IPS-NIHi7 (cell line): ENCODE results near the gene NTRK2.

Source experiments
- DNase-seq: peaks from one replicate; pipeline ENCODE4 v3.0.0; 2012; ENCODE audit warnings: mixed read lengths; ENCODE audit errors: extremely low spot score

Gene NTRK2

GRCh38 chr9:84937180-84937579 lies 267.7 kb downstream of the NTRK2 start:
- peak; percentile 79 for DNase-seq

- no peak for DNase-seq
Measured at GRCh38 chr9:84937581-84937980, 268.1 kb downstream of the NTRK2 start.

GRCh38 chr9:84939774-84940173 lies 270.2 kb downstream of the NTRK2 start:
- no peak for DNase-seq

GRCh38 chr9:84940294-84940693 lies 270.8 kb downstream of the NTRK2 start:
- DNase-seq, result no peak

- DNase-seq, result no peak
Measured at GRCh38 chr9:84941792-84942191, 272.3 kb downstream of the NTRK2 start.

GRCh38 chr9:84943482-84944050 lies 274.0 kb downstream of the NTRK2 start:
- no peak for DNase-seq

GRCh38 chr9:84945878-84946538 lies 276.5 kb downstream of the NTRK2 start:
- DNase-seq, result no peak

- DNase-seq, result no peak
Measured at GRCh38 chr9:84947412-84947972, 278.0 kb downstream of the NTRK2 start.

GRCh38 chr9:84949258-84949657 lies 279.7 kb downstream of the NTRK2 start:
- no peak for DNase-seq

GRCh38 chr9:84949971-84950370 lies 280.4 kb downstream of the NTRK2 start:
- no peak for DNase-seq

- DNase-seq, result no peak
Measured at GRCh38 chr9:84950879-84951811, 281.6 kb downstream of the NTRK2 start.

GRCh38 chr9:84953252-84953773 lies 283.8 kb downstream of the NTRK2 start:
- DNase-seq, result no peak

GRCh38 chr9:84953797-84954705 lies 284.5 kb downstream of the NTRK2 start:
- DNase-seq, result peak; percentile 95

GRCh38 chr9:84955155-84955554 lies 285.6 kb downstream of the NTRK2 start:
- no peak for DNase-seq

- no peak for DNase-seq
Measured at GRCh38 chr9:84955971-84956370, 286.4 kb downstream of the NTRK2 start.

- no peak for DNase-seq
Measured at GRCh38 chr9:84959339-84959738, 289.8 kb downstream of the NTRK2 start.

GRCh38 chr9:84966876-84967830 lies 297.6 kb downstream of the NTRK2 start:
- peak; percentile 87 for DNase-seq

- no peak for DNase-seq
Measured at GRCh38 chr9:84969084-84969483, 299.6 kb downstream of the NTRK2 start.

GRCh38 chr9:84969736-84970135 lies 300.2 kb downstream of the NTRK2 start:
- no peak for DNase-seq

GRCh38 chr9:84970432-84970831 lies 300.9 kb downstream of the NTRK2 start:
- DNase-seq, result no peak
